Sigmoid colon (tissue), 7 donors: ENCODE measurements around the gene MCU. TPM values are rescaled to one million over a fixed set of nuclear protein-coding genes. Genes with fewer than 3 reads are reported as not detected.

ENCODE experiments used
- DNase-seq: peaks from one replicate; pipeline ENCODE4 v3.0.0-alpha.2; 2019
- H3K27ac ChIP-seq, 4 donors: fragments of 200-600 bp; sonication (generic); one replicate each; pipeline ENCODE4 v1.5.1; 2016 to 2019; ENCODE audit warnings: mild to moderate bottlenecking in 1 of 4
- H3K27me3 ChIP-seq, 3 donors: fragments of 200-600 bp; sonication (generic); one replicate each; pipeline ENCODE4 v1.5.1; 2019; ENCODE audit warnings: mild to moderate bottlenecking in 1 of 3
- H3K36me3 ChIP-seq, 4 donors: fragments of 200-600 bp; sonication (generic); one replicate each; pipeline ENCODE4 v1.5.1; 2016 to 2019
- H3K4me1 ChIP-seq, 4 donors: fragments of 200-600 bp; sonication (generic); one replicate each; pipeline ENCODE4 v1.5.1; 2017 to 2019
- H3K4me3 ChIP-seq, 4 donors: fragments of 200-600 bp; sonication (generic); one replicate each; pipeline ENCODE4 v1.5.1; 2017 to 2019; ENCODE audit warnings: mild to moderate bottlenecking in 2 of 4, moderate library complexity in 1 of 4
- H3K9me3 ChIP-seq, 4 donors: fragments of 200-600 bp in 3 of 4; sonication (generic) in 3 of 4; one replicate each; pipeline versions ENCODE4 v1.5.1 to v1.6.1; 2013 to 2019
- CTCF ChIP-seq, 4 experiments: fragments of 450-650 bp in 3 of 4; fragments of 200-600 bp in 1 of 4; IDR thresholded peaks; one replicate each; pipeline ENCODE4 v1.5.1; 2016 to 2019; ENCODE audit warnings: antibody characterized with exemption in 4 of 4, mild to moderate bottlenecking in 3 of 4, moderate library complexity in 2 of 4
- EP300 ChIP-seq, 4 donors: sonication (generic); formaldehyde crosslinking; IDR thresholded peaks; one replicate each; pipeline ENCODE4 v1.6.1; 2017; ENCODE audit warnings: antibody characterized with exemption in 4 of 4
- POLR2A ChIP-seq, 2 donors: fragments of 450-650 bp; IDR thresholded peaks; one replicate each; pipeline ENCODE4 v1.6.1; 2016; ENCODE audit warnings: antibody characterized with exemption in 2 of 2, mild to moderate bottlenecking in 2 of 2, moderate library complexity in 2 of 2
- POLR2AphosphoS5 ChIP-seq, 4 donors: sonication (generic); formaldehyde crosslinking; IDR thresholded peaks; one replicate each; pipeline ENCODE4 v1.6.1; 2017; ENCODE audit warnings: antibody characterized with exemption in 4 of 4
- WGBS, 2 donors: extraction: QIAGEN DNeasy Blood & Tissue Kit; methylation state at CpG; one replicate each; pipeline ENCODE4 v1.1.7; 2013; 5-methylcytosine and 5-hydroxymethylcytosine counted together
- intact Hi-C: fragments of 100-400 bp; cut with DNase I; formaldehyde crosslinking; loops from one replicate; pipeline ENCODE4 v1.15.1; 2023
- polyA plus RNA-seq, 3 donors: library from polyadenylated mRNA; stranded (reverse); fragments of 200-250 nt; gene quantifications; one replicate each; pipeline ENCODE4 v1.2.3, GENCODE V29; 2013
- total RNA-seq, 4 donors: library from RNA; depleted of rRNA; stranded (reverse); fragments of >200 nt; gene quantifications; one replicate each; pipeline ENCODE4 v1.1.0, GENCODE V29; 2016
- donor health status: healthy with polysubstance abuse.
- donor health status: Bipolar disorder and iron deficiency.
- donor health status: healthy.

The MCU gene
- total and polyA plus RNA-seq, 7 donors: 14.7 to 75.6 (median 19.4) TPM

- Histone ChIP-seq H3K4me3 (no peak overlapping the region), H3K27me3 (no peaks in the 10 kb centered on the region), H3K36me3 (no peaks in the 10 kb centered on the region), H3K9me3 (no peaks in the 10 kb centered on the region), H3K27ac (no peak overlapping the region), H3K4me1 (no peaks in the 10 kb centered on the region)
- no peak for DNase-seq
- TF ChIP-seq CTCF (IDR thresholded peaks at IDR 0.05): no peak
- TF ChIP-seq POLR2AphosphoS5 (IDR thresholded peaks at IDR 0.05): no peak
- no peak for TF ChIP-seq EP300 (IDR thresholded peaks at IDR 0.05)
- no peak for TF ChIP-seq POLR2A (IDR thresholded peaks at IDR 0.05)
- intact Hi-C loops: no loop called here
- WGBS, 2 donors: 88 to 91% methylated on average over 7 of the region's 7 CpGs
Measured at GRCh38 chr10:72846238-72846637, 154.3 kb downstream of the MCU start.

- H3K27me3 ChIP-seq: no peaks in the 10 kb centered on the region
Measured at GRCh38 chr10:72847681-72848080, 155.7 kb downstream of the MCU start.

GRCh38 chr10:72850861-72851260 lies 158.9 kb downstream of the MCU start:
- Histone ChIP-seq H3K4me3 (no peak overlapping the region), H3K4me1 (no peaks in the 10 kb centered on the region), H3K36me3 (no peaks in the 10 kb centered on the region), H3K27ac (no peak overlapping the region), H3K27me3 (no peaks in the 10 kb centered on the region), H3K9me3 (no peaks in the 10 kb centered on the region)
- 88 to 89% methylated on average over 2 of the region's 2 CpGs for WGBS, 2 donors
- TF ChIP-seq POLR2A (IDR thresholded peaks at IDR 0.05): no peak
- no peak for TF ChIP-seq EP300 (IDR thresholded peaks at IDR 0.05)
- no peak for DNase-seq
- intact Hi-C loops: no loop called here

More at GRCh38 chr10:72847681-72848080, 155.7 kb downstream of the MCU start:
- WGBS, 2 donors: 94 to 95% methylated on average over 2 of the region's 2 CpGs
- H3K9me3 ChIP-seq: no peaks in the 10 kb centered on the region
- no peak for TF ChIP-seq POLR2A (IDR thresholded peaks at IDR 0.05)
- TF ChIP-seq CTCF (IDR thresholded peaks at IDR 0.05): no peak
- no peak for DNase-seq
- no peak overlapping the region for H3K4me3 ChIP-seq
- H3K4me1 ChIP-seq: no peaks in the 10 kb centered on the region
- H3K36me3 ChIP-seq: no peaks in the 10 kb centered on the region
- intact Hi-C loops: no loop called here
- H3K27ac ChIP-seq: no peak overlapping the region

GRCh38 chr10:72851509-72851908 lies 159.6 kb downstream of the MCU start:
- 95% methylated on average over 1 of the region's 1 CpG for whole genome bisulfite sequencing, 2 donors
- TF ChIP-seq POLR2A (IDR thresholded peaks at IDR 0.05) (no peak), POLR2AphosphoS5 (IDR thresholded peaks at IDR 0.05) (no peak), EP300 (IDR thresholded peaks at IDR 0.05) (no peak), CTCF (IDR thresholded peaks at IDR 0.05) (no peak)
- DNase-seq: no peak
- Histone ChIP-seq H3K4me3 (no peak overlapping the region), H3K4me1 (no peaks in the 10 kb centered on the region), H3K36me3 (no peaks in the 10 kb centered on the region), H3K27ac (no peak overlapping the region), H3K27me3 (no peaks in the 10 kb centered on the region), H3K9me3 (no peaks in the 10 kb centered on the region)
- intact Hi-C loops: no loop called here

GRCh38 chr10:72852508-72852907 lies 160.6 kb downstream of the MCU start:
- no peaks in the 10 kb centered on the region for H3K36me3 ChIP-seq
- no peaks in the 10 kb centered on the region for H3K9me3 ChIP-seq
- no peaks in the 10 kb centered on the region for H3K27me3 ChIP-seq
- H3K27ac ChIP-seq: no peak overlapping the region
- intact Hi-C loops: no loop called here
- no peaks in the 10 kb centered on the region for H3K4me1 ChIP-seq
- TF ChIP-seq POLR2AphosphoS5 (IDR thresholded peaks at IDR 0.05) (no peak), CTCF (IDR thresholded peaks at IDR 0.05) (no peak)
- H3K4me3 ChIP-seq: no peak overlapping the region
- no peak for DNase-seq
- WGBS, 2 donors: 94 to 98% methylated on average over 2 of the region's 2 CpGs
